Amniotic stem cell (primary cell): ENCODE measurements around the gene UROC1.

ENCODE experiments used
- DNase-seq: peaks from one replicate; lab custom pipeline; 2025; lab: John Stamatoyannopoulos, UW

UROC1 gene

DNA sequence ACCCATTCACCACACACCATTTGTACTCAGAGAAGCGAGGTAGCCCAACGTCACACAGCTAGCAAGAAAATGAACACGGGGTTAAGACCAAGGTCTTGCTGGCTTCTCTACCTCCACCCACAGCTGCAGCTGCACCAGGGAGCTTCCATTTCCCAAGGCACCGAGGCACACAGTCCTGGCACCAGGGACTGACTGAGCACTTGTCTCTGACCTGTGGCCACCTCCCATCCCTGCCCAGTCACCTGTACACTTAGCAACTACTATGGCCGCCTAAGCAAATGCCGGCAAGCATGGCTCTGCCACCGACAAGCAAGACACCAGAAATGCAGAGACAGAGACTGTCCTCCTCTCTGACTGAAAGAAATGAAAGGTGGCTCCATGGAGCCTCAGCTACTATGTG lies 57.2 kb downstream of the UROC1 start:
- no peak for DNase-seq

- DNase-seq = no peak
Measured at GRCh38 chr3:126459763-126460127, 57.8 kb downstream of the UROC1 start.

GRCh38 chr3:126459111-126459762 lies 58.3 kb downstream of the UROC1 start:
- DNase-seq = no peak

- DNase-seq = no peak
Measured at GRCh38 chr3:126456766-126457388, 60.7 kb downstream of the UROC1 start.

DNA sequence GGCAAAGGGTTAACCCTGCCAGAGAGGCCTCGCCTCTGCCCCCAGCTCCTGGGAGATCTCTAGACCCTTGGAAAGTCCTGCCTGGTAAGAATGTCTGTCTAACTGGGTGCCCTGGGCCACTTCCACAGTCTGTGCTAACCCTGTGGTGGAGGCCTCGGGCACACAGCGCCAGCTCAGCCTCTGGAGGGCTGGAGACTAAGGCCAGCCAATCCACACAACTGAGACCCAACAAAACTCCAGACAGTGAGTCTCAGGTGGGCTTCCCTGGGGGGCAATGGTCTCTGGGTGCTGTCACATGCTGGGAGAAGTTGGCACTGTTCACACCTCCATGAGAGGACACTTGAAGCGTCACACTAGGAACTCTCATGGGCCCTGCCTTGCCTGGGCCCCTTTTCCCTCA lies 61.4 kb downstream of the UROC1 start:
- no peak for DNase-seq

- DNase-seq = no peak
Measured at GRCh38 chr3:126454437-126455198, 63.0 kb downstream of the UROC1 start.

- DNase-seq = no peak
Measured at GRCh38 chr3:126454025-126454424, 63.5 kb downstream of the UROC1 start.

- no peak for DNase-seq
Measured at GRCh38 chr3:126452213-126452612, 65.4 kb downstream of the UROC1 start.

GRCh38 chr3:126451511-126451910 lies 66.1 kb downstream of the UROC1 start:
- DNase-seq = no peak

DNA sequence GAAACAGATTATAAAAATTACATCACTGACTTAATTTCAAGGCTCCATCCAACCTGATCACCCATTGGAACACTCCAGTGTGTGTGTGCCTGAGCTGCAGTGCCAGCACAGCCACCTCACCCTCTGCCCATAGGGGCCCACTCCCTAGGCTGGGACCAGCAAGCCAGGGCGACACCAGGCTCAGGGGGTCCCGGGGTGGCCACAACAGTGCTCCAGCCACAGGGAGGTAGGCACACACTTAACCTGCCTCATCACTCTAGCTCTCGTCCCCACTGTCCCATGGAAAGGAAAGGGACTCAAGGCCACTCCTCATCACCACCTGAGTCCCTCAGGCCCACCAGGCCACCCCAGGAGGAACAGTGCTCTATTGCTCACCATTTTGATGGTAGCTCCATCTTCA lies 66.8 kb downstream of the UROC1 start:
- no peak for DNase-seq

- DNase-seq = no peak
Measured at GRCh38 chr3:126450219-126450618, 67.4 kb downstream of the UROC1 start.

GRCh38 chr3:126449621-126450051 lies 67.9 kb downstream of the UROC1 start:
- no peak for DNase-seq

DNA sequence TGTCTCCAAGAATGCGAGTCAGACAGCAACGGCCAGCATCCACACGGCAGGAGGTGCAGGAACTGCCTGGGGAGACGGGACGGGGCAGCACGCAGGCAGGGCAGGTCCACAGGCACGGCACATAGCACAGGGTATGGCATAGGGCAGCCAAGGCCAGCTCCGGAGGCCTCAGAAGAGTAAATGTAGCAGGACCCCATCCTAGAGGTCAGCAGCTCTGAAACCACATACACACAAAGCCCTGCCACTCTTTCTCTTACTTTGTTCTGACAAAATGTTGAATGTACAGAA lies 68.7 kb downstream of the UROC1 start:
- no peak for DNase-seq

DNA sequence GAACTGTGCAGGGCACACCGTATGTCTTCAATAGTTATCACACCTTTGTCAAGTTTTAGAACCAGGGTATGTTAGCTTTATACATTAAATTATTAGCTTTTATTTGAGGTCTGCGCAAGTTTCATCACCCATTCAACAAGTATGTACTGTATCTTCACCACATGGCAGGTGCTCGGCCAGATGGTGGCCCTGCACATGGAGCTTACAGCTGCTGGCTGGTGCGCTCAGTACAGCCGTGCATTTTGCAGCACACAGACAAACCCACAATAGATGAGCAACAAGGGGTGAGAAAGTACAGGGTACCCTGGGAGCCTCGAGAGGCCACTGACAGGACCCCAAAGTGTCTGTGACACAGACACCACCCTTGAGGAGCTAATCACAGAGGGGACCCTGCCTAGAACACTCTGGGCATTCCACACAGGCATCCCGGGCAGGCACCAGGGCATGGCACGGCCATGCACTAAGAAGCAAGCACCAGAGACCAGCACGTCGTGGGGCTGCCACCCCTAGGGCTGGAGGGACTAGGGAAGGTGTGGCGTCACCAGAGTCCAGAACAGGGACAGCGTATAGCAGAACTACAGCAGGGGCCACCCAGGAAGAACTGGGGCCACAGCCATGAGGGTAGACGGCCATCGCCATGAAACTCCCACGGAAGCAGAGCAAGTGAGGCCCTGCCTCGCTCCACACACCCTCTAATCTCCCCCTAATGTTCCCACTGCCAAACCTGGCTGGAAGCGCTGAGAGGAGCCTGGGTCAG lies 69.3 kb downstream of the UROC1 start:
- DNase-seq = no peak

GRCh38 chr3:126447456-126448106 lies 70.0 kb downstream of the UROC1 start:
- no peak for DNase-seq

DNA sequence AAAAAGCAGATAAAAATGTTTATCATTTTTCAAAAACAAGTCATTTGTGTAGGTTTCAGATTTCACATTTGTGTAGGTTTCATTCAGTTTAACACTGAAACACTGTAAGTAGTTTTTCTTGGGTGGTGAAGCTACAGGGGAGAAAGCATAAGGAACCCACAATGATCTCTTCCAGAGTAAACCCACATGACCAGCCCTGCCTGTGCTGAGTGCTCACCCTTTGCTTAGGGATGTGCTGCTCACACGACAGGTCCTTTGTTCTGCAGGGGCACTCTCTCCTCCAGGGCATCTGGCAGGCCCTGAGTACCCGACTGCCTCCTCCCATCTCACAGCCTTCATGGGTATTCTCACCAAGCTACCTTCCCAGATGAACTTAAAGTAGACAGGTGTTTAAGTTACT lies 70.8 kb downstream of the UROC1 start:
- DNase-seq = no peak

GRCh38 chr3:126446301-126446700 lies 71.3 kb downstream of the UROC1 start:
- DNase-seq = no peak

- no peak for DNase-seq
Measured at GRCh38 chr3:126445506-126445905, 72.1 kb downstream of the UROC1 start.

DNA sequence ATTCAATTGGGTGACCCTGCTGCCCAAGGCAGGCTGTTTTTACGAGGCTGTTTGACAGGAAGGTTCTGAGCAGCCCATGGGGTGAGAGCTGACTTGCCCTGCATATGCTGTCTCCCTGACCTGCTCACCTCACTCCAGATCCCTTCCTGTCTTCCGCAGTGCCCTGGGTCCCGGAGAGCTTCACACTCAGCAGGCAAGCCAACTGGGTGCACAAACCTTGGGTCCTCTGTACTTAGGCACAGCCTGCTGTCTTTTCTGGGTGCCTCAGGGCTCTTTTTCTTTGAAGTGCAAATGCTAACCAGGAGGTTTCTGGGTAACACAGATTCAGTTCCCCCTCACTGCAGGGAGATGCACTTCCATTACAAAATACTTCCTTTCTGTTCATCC lies 74.7 kb downstream of the UROC1 start:
- no peak for DNase-seq

DNA sequence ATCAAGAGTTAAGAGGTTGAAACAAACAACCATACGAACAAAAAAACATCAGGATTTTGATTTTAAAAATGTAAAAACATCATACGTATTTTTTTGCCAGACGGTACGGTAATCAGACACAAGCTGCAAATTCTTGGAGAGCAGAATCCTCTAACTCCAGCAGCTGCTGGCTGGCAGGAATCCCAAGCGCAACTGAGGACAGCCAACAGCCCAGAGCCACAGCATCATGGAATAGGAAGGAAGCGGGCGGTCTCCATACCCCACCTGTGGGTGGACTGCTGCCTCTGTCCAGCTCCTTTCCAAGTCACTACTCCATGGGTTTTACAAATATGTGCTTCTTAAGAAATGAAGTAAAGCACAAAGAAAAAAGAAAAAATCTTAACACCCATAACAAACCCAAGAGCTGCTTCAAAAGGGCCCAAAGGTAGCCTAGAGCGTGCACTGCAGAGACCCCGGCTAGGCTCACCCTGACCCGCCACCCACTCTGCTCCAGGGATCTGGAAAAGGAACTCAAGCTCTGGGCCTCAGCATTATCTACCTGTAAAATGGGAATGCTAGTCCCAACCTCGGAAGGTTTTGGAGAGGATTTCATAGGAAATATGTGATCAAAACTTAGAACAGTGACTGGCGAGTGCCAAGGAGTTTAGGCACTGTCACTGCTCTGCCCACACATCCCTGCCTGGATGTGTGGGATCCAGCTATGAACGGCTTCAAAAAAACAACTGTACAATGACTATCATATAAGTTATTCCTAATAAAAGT lies 75.3 kb downstream of the UROC1 start:
- DNase-seq = no peak

DNA sequence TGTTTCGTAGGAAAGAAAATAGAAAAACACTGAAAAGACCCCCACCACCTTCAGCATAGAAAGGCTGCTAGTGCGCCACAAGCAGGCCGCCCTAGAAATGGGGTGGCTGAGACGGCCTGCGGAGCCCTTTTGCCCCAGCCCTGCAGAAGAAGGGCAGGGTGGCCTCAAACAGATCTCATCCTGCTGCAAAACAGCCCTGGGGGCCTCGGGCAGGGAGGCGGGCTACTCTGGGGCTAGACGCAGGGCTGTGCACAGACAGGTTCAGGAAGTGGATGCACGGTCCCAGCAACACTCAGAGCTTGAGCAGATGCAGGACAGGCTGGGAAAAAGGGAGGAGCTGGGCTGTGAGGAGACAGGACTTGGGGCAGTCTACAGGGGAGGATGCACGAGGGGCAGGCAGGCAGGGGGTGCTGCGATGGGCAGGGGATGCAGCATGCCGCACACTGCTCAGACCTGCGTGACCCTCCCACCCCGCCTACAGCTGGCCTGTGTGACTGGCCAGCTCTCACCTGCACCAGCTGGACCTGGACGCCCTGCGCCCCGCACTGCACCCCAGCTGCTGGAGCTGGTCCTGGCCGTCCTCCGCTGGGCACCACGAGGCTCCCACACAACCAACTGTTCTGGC lies 76.2 kb downstream of the UROC1 start:
- DNase-seq = no peak
